Ovary (tissue), 3 donors: ENCODE results near the gene ABCA10.

Experiments
- EP300 ChIP-seq: sonication (generic); formaldehyde crosslinking; IDR thresholded peaks from one replicate; pipeline ENCODE4 v1.6.1; 2017; ENCODE audit warnings: antibody characterized with exemption
- POLR2A ChIP-seq: fragments of 450-650 bp; IDR thresholded peaks from one replicate; pipeline ENCODE4 v1.6.1; 2017; ENCODE audit warnings: antibody characterized with exemption, mild to moderate bottlenecking, moderate library complexity
- TF ChIP-seq, protein P1 (sequence below), 3 donors: fragments of 450-650 bp in 2 of 3; fragments of 200-600 bp in 1 of 3; IDR thresholded peaks; one replicate each; pipeline versions ENCODE4 v1.5.1 to v1.8.0; 2016 to 2022; ENCODE audit warnings: antibody characterized with exemption in 3 of 3, mild to moderate bottlenecking in 1 of 3
- donor health status: DM: no; HTN: no; CAD: no.

DNA sequence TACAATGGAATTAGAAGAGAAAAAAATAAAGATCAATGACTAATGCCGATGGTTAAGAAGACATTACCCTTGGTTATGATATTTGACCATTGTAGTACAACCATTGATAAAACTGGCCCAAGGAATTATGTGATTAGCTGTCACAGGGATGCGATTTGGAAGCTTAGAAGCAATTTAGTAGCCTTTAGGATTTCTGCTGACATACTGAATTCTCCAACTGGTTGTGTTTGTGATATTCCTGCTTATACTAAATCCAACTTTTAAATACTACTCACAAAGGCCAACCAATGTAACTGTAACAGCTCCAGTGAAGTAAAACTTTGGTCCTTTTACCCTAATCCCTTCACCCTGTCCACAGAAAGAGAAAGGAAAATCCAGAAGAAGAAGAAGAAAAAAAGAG lies 55.5 kb downstream of the ABCA10 start:
- TF ChIP-seq, protein P1, sequence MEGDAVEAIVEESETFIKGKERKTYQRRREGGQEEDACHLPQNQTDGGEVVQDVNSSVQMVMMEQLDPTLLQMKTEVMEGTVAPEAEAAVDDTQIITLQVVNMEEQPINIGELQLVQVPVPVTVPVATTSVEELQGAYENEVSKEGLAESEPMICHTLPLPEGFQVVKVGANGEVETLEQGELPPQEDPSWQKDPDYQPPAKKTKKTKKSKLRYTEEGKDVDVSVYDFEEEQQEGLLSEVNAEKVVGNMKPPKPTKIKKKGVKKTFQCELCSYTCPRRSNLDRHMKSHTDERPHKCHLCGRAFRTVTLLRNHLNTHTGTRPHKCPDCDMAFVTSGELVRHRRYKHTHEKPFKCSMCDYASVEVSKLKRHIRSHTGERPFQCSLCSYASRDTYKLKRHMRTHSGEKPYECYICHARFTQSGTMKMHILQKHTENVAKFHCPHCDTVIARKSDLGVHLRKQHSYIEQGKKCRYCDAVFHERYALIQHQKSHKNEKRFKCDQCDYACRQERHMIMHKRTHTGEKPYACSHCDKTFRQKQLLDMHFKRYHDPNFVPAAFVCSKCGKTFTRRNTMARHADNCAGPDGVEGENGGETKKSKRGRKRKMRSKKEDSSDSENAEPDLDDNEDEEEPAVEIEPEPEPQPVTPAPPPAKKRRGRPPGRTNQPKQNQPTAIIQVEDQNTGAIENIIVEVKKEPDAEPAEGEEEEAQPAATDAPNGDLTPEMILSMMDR (IDR thresholded peaks at IDR 0.05) = no peak
- TF ChIP-seq EP300 = no peak
- TF ChIP-seq POLR2A = no peak
